Naive B cell (primary cell): ENCODE measurements around the gene TIMM8B. TPM values are rescaled to one million over a fixed set of nuclear protein-coding genes. Genes with fewer than 3 reads are reported as not detected.
"Not testable (repeated sequence)": the region's sequence is repeated elsewhere in the genome, so short reads cannot be mapped to it uniquely, and the experiment has no call there.

ENCODE experiments used
- ATAC-seq, 2 donors: fragments of 150-1000 bp; cut with Tn5 transposase; 2 replicates each; pipeline ENCODE4 v1.10.0; 2021; ENCODE audit warnings: low read depth in 2 of 2, mild to moderate bottlenecking in 2 of 2, moderate library complexity in 2 of 2
- DNase-seq: peaks from one replicate; pipeline ENCODE4 v3.0.0; 2022
- H3K27ac Mint-ChIP-seq, 6 donors: one replicate each; pipeline ENCODE4 v1.8.0; 2020 to 2022; ENCODE audit warnings: mild to moderate bottlenecking in 6 of 6, mixed read lengths in 6 of 6, moderate library complexity in 5 of 6, inconsistent platforms in 2 of 6
- H3K27me3 Mint-ChIP-seq, 3 donors: one replicate each; pipeline ENCODE4 v1.8.0; 2021 to 2022; ENCODE audit warnings: mixed read lengths in 3 of 3, mild to moderate bottlenecking in 1 of 3
- H3K36me3 Mint-ChIP-seq, 2 donors: one replicate each; pipeline ENCODE4 v1.8.0; 2020 to 2022; ENCODE audit warnings: mixed read lengths in 2 of 2, inconsistent platforms in 1 of 2, mild to moderate bottlenecking in 1 of 2
- H3K4me1 Mint-ChIP-seq, 3 donors: one replicate each; pipeline ENCODE4 v1.8.0; 2020 to 2022; ENCODE audit warnings: mixed read lengths in 3 of 3, inconsistent platforms in 1 of 3, mild to moderate bottlenecking in 1 of 3, moderate library complexity in 1 of 3
- H3K4me3 Mint-ChIP-seq, 8 donors: one replicate each; pipeline ENCODE4 v1.8.0; 2020 to 2022; ENCODE audit warnings: mild to moderate bottlenecking in 8 of 8, mixed read lengths in 8 of 8, moderate library complexity in 8 of 8, inconsistent platforms in 2 of 8
- H3K9me3 Mint-ChIP-seq, 7 donors: one replicate each; pipeline ENCODE4 v1.8.0; 2020 to 2022; ENCODE audit warnings: mixed read lengths in 7 of 7, mild to moderate bottlenecking in 5 of 7, inconsistent platforms in 2 of 7, moderate library complexity in 1 of 7
- polyA plus RNA-seq, 6 donors: library from polyadenylated mRNA; unstranded; fragments of 300-500 nt; fragmentation: Illumina TruSeq; gene quantifications; one replicate each; pipeline ENCODE4 v1.2.3, GENCODE V29; 2021; ENCODE audit warnings: low read depth in 6 of 6

Gene TIMM8B
- polyA plus RNA-seq, 6 donors from 2014 or later: 47.0 to 77.1 (median 53.3) TPM

DNA sequence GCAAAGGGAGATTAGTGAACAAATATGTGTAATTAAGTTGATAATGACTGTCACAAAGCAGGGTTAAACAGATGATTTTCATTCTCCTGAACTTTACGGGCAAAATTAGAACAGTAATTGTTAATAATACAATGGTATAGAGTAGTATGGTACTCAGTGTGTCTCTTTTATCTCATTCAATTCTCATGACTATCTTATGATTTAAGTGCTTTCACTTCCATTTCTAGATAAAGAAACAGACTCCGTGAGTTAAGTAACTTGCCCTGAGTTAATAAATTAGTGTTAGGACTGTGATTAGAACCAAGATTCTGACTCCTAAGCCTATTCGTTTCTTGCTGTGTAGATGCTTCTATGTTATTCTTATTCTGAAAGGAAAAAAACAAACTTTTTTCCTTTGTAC is 34.8 kb downstream of the TIMM8B start:
- no peak for DNase-seq
- Mint-ChIP-seq H3K4me3 (peak overlapping the region in 4 of 8 donors; percentile 20 to 55 (median 34)), H3K36me3 (peaks cover 0 to 22% of the 10 kb centered on the region in 2 donors), H3K4me1 (peaks cover 29 to 54% (median 47%) of the 10 kb centered on the region in 3 donors), H3K27ac (peak overlapping the region; percentile 21 to 93 (median 82)), H3K9me3 (no peaks in the 10 kb centered on the region), H3K27me3 (no peaks in the 10 kb centered on the region)
- ATAC-seq: no peak

DNA sequence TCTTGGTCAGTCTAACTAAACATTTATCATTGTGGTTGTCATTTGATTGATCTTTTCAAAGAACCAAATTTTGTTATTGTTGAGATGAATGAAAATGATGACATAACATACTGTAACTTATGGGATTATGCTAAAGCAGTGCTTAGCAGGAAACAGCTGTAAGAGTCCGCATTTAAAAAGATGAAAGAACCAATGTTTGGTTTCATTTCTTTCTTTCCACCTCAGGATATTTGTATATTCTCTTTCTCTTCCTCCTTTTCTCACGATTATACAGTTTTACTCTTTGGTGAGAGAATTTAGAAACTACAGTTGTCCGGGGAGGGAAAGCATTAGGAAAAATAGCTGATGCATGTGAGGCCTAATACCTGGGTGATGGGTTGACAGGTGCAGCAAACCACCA is 35.8 kb downstream of the TIMM8B start:
- Mint-ChIP-seq H3K27me3 (no peaks in the 10 kb centered on the region), H3K4me1 (peaks cover 29 to 54% (median 47%) of the 10 kb centered on the region in 3 donors)

DNA sequence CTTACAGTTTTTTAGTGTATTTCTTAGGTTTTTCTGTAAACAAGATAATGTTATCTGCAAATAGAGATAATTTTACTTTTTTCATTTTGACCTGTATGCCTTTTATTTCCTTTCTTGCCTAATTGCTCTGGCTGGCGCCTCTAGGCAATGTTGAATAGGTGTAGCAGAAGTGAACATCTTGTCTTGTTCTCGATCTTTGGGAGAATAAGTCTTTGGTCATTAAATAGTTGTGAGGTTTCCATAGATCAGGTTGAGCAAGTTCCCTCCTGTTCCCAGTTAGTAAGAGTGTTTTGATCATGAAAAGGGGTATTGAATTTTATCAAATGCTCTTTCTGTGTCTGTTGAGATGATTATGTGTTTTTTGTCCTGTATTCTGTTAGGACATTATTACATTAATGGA is 36.8 kb downstream of the TIMM8B start:
- H3K36me3 Mint-ChIP-seq: peaks cover 0 to 28% of the 10 kb centered on the region in 2 donors
- no peak for DNase-seq
- H3K27ac Mint-ChIP-seq: peak overlapping the region in 3 of 6 donors; percentile 8 to 95 (median 88)
- no peak for ATAC-seq
- no peaks in the 10 kb centered on the region for H3K9me3 Mint-ChIP-seq
- H3K27me3 Mint-ChIP-seq: no peaks in the 10 kb centered on the region
- H3K4me3 Mint-ChIP-seq: peak overlapping the region in 1 of 8 donors; percentile 69
- H3K4me1 Mint-ChIP-seq: peaks cover 29 to 54% (median 47%) of the 10 kb centered on the region in 3 donors

More for the DNA sequence above, 35.8 kb downstream of the TIMM8B start:
- Mint-ChIP-seq H3K4me3 (peak overlapping the region; percentile 16 to 80 (median 58)), H3K27ac (peak overlapping the region; percentile 64 to 95 (median 89)), H3K36me3 (peaks cover 0 to 28% of the 10 kb centered on the region in 2 donors), H3K9me3 (no peaks in the 10 kb centered on the region)
- DNase-seq (peak; percentile 25), ATAC-seq (peak; percentile 84)

GRCh38 chr11:112048256-112048655 is 38.3 kb downstream of the TIMM8B start:
- not testable (repeated sequence) for H3K27me3 Mint-ChIP-seq, H3K9me3 Mint-ChIP-seq
- Mint-ChIP-seq H3K4me1 (peaks cover 29 to 54% (median 47%) of the 10 kb centered on the region in 3 donors), H3K4me3 (peak overlapping the region in 7 of 8 donors; percentile 6 to 74 (median 39)), H3K36me3 (peaks cover 0 to 30% of the 10 kb centered on the region in 2 donors), H3K27ac (peak overlapping the region in 5 of 6 donors; percentile 5 to 91 (median 88))
- DNase-seq (peak; percentile 20), ATAC-seq (peak; percentile 34 to 38)

DNA sequence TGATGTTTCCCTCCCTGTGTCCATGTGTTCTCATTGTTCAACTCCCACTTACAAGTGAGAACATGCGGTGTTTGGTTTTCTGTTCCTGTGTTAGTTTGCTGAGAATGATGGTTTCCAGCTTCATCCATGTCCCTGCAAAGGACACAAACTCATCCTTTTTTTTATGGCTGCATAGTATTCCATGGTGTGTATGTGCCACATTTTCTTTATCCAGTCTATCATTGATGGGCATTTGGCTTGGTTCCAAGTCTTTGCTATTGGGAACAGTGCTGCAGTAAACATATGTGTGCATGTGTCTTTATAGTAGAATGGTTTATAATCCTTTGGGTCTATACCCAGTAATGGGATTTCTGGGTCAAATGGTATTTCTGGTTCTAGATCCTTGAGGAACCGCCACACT is 39.9 kb downstream of the TIMM8B start:
- H3K4me3 Mint-ChIP-seq, DNase-seq, ATAC-seq, H3K27me3 Mint-ChIP-seq, H3K9me3 Mint-ChIP-seq: not testable (repeated sequence)
- H3K36me3 Mint-ChIP-seq: peaks cover 0 to 31% of the 10 kb centered on the region in 2 donors
- H3K4me1 Mint-ChIP-seq: peaks cover 25 to 43% (median 37%) of the 10 kb centered on the region in 3 donors
- H3K27ac Mint-ChIP-seq: peak overlapping the region in 2 of 6 donors; percentile 15 to 29

DNA sequence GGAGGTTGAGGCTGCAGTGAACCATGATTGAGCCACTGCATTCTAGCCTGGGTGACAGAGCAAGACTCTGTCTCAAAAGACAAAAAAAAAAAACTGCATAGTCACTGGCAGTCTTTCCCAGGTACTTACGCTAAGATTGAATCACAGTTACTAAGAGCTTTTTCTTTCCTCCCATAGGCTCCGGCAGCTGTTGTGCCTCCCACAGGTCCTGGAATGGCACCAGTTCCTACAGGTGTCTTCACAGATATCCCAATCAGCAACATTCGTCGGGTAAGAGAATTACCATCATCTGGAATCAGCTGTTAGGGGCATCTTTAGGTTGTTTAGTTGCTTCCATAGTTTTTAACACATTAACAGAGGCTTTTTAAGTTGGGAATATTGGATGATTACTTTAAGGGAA is 41.6 kb downstream of the TIMM8B start:
- Mint-ChIP-seq H3K36me3 (peaks cover 8 to 41% of the 10 kb centered on the region in 2 donors), H3K4me3 (no peak overlapping the region), H3K27me3 (no peaks in the 10 kb centered on the region), H3K9me3 (no peaks in the 10 kb centered on the region), H3K4me1 (peaks cover 13 to 28% (median 20%) of the 10 kb centered on the region in 3 donors), H3K27ac (peak overlapping the region in 1 of 6 donors; percentile 36)
- ATAC-seq (no peak), DNase-seq (no peak)

DNA sequence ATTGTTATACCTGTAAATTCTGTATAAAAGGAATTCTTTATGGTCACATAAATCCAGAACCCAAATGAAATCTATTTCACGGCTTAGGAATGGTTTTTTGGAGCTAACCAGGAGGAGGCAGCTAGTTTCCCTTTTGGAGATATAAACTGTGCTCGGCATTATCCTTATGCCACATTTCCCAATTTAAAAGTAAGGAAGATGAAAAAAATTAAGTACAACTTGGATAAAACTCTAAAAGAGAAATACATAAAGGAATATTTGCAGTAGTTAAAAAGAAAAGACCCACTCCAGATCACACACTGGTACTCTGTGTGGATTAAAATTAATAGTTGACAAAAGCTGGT is 43.6 kb downstream of the TIMM8B start:
- H3K27me3 Mint-ChIP-seq: no peaks in the 10 kb centered on the region
- peaks cover 8 to 41% of the 10 kb centered on the region in 2 donors for H3K36me3 Mint-ChIP-seq
- DNase-seq (no peak), ATAC-seq (no peak)
- H3K9me3 Mint-ChIP-seq: no peaks in the 10 kb centered on the region
- peaks cover 1 to 8% (median 4%) of the 10 kb centered on the region in 3 donors for H3K4me1 Mint-ChIP-seq
- no peak overlapping the region for H3K4me3 Mint-ChIP-seq
- H3K27ac Mint-ChIP-seq: no peak overlapping the region

DNA sequence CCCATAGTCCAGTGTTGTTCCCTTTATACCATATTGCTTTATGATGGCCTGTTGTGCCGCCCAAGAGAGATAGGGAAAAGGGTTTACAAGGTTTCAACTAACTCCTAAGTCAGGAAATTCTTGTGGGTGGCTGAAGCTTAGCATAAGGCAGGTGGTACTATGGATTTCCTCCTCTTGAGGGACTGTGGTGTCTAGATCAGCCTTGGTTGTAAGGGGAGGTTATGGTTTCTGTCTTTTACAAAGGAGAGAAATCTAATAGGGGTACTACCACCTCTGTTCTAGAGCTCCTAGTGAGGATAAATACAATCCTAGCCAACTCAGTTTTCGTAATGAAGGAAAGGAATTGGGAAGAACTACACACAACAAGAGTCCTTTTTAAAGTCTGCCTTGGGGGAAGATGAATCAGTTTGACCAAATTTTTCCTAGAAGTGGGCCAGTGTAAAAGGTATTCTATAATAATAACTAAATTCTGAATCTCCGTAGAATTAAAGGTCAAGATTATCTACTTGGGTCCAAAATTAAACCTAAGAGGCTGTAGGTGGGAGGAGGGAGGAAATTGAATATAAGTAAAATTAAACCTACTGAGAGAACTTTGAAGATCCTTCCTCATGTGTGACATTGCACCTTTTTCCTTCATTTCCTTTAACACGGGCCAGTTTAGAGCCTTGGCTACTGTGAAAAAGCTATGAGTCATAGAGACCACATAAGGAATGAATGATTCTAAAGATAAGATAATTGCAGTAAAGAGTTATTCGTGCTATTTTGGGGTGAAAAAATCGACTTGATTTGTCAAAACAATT is 44.2 kb downstream of the TIMM8B start:
- Mint-ChIP-seq H3K36me3 (peaks cover 8 to 39% of the 10 kb centered on the region in 2 donors), H3K27ac (peak overlapping the region in 2 of 6 donors; percentile 22 to 61), H3K4me3 (no peak overlapping the region), H3K4me1 (peaks cover 0 to 4% (median 4%) of the 10 kb centered on the region in 3 donors), H3K9me3 (no peaks in the 10 kb centered on the region), H3K27me3 (no peaks in the 10 kb centered on the region)
- no peak for DNase-seq
- no peak for ATAC-seq

DNA sequence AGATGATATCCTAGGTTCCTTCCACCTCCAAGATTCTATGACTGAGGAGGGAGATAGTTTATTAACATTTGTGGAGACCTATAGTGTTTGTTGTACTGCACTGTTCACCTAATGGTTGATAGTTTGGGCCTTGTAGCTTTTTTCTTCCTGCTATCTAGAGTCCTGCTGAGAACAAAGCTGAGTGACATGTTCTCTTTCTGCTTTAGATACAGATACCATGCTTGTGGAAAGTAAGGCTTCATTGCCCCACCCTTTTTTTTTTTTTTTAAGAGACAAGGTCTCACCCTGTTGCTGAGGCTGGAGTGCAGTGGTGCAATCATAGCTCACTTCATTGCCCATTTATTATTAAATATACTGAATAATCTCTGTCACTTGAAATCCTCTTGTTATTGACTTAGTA is 49.0 kb downstream of the TIMM8B start:
- Mint-ChIP-seq H3K9me3 (no peaks in the 10 kb centered on the region), H3K27ac (no peak overlapping the region), H3K4me1 (peaks cover 0 to 4% (median 2%) of the 10 kb centered on the region in 3 donors), H3K4me3 (no peak overlapping the region), H3K36me3 (peaks cover 8 to 21% of the 10 kb centered on the region in 2 donors), H3K27me3 (no peaks in the 10 kb centered on the region)
- ATAC-seq (no peak), DNase-seq (no peak)

Other genes with a start within 250 kb of the TIMM8B start
- gene ALG9, start 215.2 kb downstream of the TIMM8B start, polyA plus RNA-seq: 10 to 100 TPM; 12.7 to 36.5 (median 14.9) TPM
- 10 to 100 TPM in 1 of 6 donors, 1 to 10 TPM in 5; 3.0 to 10.6 (median 6.0) TPM for gene FDXACB1, start 207.6 kb downstream of the TIMM8B start, polyA plus RNA-seq
- gene CFAP68, start 207.2 kb downstream of the TIMM8B start, polyA plus RNA-seq: 10 to 100 TPM; 14.3 to 28.3 (median 18.5) TPM
- gene CRYAB, start 175.0 kb downstream of the TIMM8B start, polyA plus RNA-seq: not detected
- not detected for gene HSPB2, start 174.0 kb downstream of the TIMM8B start, polyA plus RNA-seq
- gene C11orf52, start 167.8 kb downstream of the TIMM8B start, polyA plus RNA-seq: not detected
- under 1 TPM in 3 of 6 donors, not detected in 3; 0.11 to 0.43 (median 0.13) TPM for gene DIXDC1, start 149.4 kb downstream of the TIMM8B start, polyA plus RNA-seq
- gene DLAT, start 61.3 kb downstream of the TIMM8B start, polyA plus RNA-seq: 10 to 100 TPM; 24.6 to 38.8 (median 28.0) TPM
- gene PIH1D2, start 12.7 kb downstream of the TIMM8B start, polyA plus RNA-seq: not detected
- 10 to 100 TPM in 4 of 6 donors, 1 to 10 TPM in 2; 3.7 to 18.6 (median 10.7) TPM for gene NKAPD1, start 12.5 kb downstream of the TIMM8B start, polyA plus RNA-seq
- gene SDHD, start 117 bp upstream of the TIMM8B start, polyA plus RNA-seq: 100 to 1,000 TPM; 140 to 196 (median 168) TPM
- gene IL18, start 77.3 kb upstream of the TIMM8B start, polyA plus RNA-seq: 1 to 10 TPM in 2 of 6 donors, under 1 TPM in 2, not detected in 2; 0.48 to 1.7 (median 1.1) TPM
- under 1 TPM in 1 of 6 donors, not detected in 5; 0.65 TPM for gene TEX12, start 80.6 kb upstream of the TIMM8B start, polyA plus RNA-seq
- 1 to 10 TPM in 1 of 6 donors, under 1 TPM in 1, not detected in 4; 0.57 to 1.2 TPM for gene BCO2, start 88.8 kb upstream of the TIMM8B start, polyA plus RNA-seq
- 10 to 100 TPM; 15.6 to 26.5 (median 22.7) TPM for gene PTS, start 139.7 kb upstream of the TIMM8B start, polyA plus RNA-seq
- under 1 TPM in 1 of 6 donors, not detected in 5; 0.98 TPM for gene PLET1, start 174.1 kb upstream of the TIMM8B start, polyA plus RNA-seq